H9 (cell line): ENCODE data around the gene SPDYE1. TPM values are rescaled to one million over a fixed set of nuclear protein-coding genes. Genes with fewer than 3 reads are reported as not detected.
A peak's percentile ranks its signal among the peaks of the same experiment; 100 is the strongest.

Experiments used
- DNase-seq: peaks from one replicate; pipeline ENCODE4 v3.0.0-alpha.2; 2017
- H2AFZ ChIP-seq: one replicate; pipeline ENCODE4 v1.6.1; 2013; ENCODE audit warnings: mild to moderate bottlenecking, low read length, control low read depth, moderate library complexity
- H2AK5ac ChIP-seq: 2 replicates; pipeline ENCODE4 v1.6.1; 2013; ENCODE audit warnings: low read length, control low read depth, mixed read lengths; ENCODE audit not compliant: insufficient read length
- H2BK120ac ChIP-seq: one replicate; pipeline ENCODE4 v1.6.1; 2013; ENCODE audit warnings: low read depth, mild to moderate bottlenecking, low read length, control low read depth, inconsistent platforms; ENCODE audit not compliant: poor library complexity, severe bottlenecking
- H2BK12ac ChIP-seq: 2 replicates; pipeline ENCODE4 v1.6.1; 2013; ENCODE audit warnings: low read length, control low read depth, mixed read lengths, low read depth; ENCODE audit not compliant: insufficient read length
- H2BK15ac ChIP-seq: 2 replicates; pipeline ENCODE4 v1.6.1; 2013; ENCODE audit warnings: low read depth, low read length, control low read depth
- H2BK20ac ChIP-seq: one replicate; pipeline ENCODE4 v1.6.1; 2013; ENCODE audit warnings: low read depth, mild to moderate bottlenecking, low read length, control low read depth, inconsistent platforms; ENCODE audit not compliant: poor library complexity, severe bottlenecking
- H2BK5ac ChIP-seq: 2 replicates; pipeline ENCODE4 v1.6.1; 2013; ENCODE audit warnings: low read length, control low read depth, mixed read lengths; ENCODE audit not compliant: insufficient read length
- H3K14ac ChIP-seq: 2 replicates; pipeline ENCODE4 v1.6.1; 2013; ENCODE audit warnings: low read length, control low read depth; ENCODE audit not compliant: insufficient read depth
- H3K18ac ChIP-seq: 2 replicates; pipeline ENCODE4 v1.6.1; 2013; ENCODE audit warnings: low read depth, mild to moderate bottlenecking, mixed read lengths, low read length, control low read depth; ENCODE audit not compliant: insufficient read length
- H3K23ac ChIP-seq: 2 replicates; pipeline ENCODE4 v1.6.1; 2013; ENCODE audit warnings: low read length, control low read depth, mixed read lengths, low read depth; ENCODE audit not compliant: insufficient read length
- H3K23me2 ChIP-seq: 2 replicates; pipeline ENCODE4 v1.6.1; 2013; ENCODE audit warnings: low read depth, mild to moderate bottlenecking, mixed read lengths, low read length, control low read depth; ENCODE audit not compliant: insufficient read length, poor library complexity, severe bottlenecking
- H3K27ac ChIP-seq: 2 replicates; pipeline ENCODE4 v1.5.1; 2013; ENCODE audit warnings: low read length, control low read depth, mixed read lengths, low read depth; ENCODE audit not compliant: insufficient read length
- H3K27me3 ChIP-seq: 2 replicates; pipeline ENCODE4 v1.6.1; 2013; ENCODE audit warnings: low read length, control low read depth, inconsistent platforms; ENCODE audit not compliant: insufficient read depth
- H3K4ac ChIP-seq: 2 replicates; pipeline ENCODE4 v1.6.1; 2013; ENCODE audit warnings: low read depth, mild to moderate bottlenecking, control low read depth, inconsistent platforms, low read length, moderate library complexity
- H3K4me1 ChIP-seq: 2 replicates; pipeline ENCODE4 v1.6.1; 2013; ENCODE audit warnings: low read length, control low read depth, inconsistent platforms; ENCODE audit not compliant: insufficient read depth
- H3K4me2 ChIP-seq: 2 replicates; pipeline ENCODE4 v1.6.1; 2013; ENCODE audit warnings: low read length, control low read depth, mixed read lengths; ENCODE audit not compliant: insufficient read length, insufficient read depth
- H3K56ac ChIP-seq: 2 replicates; pipeline ENCODE4 v1.6.1; 2013; ENCODE audit warnings: low read depth, mild to moderate bottlenecking, mixed read lengths, low read length, control low read depth; ENCODE audit not compliant: insufficient read length
- H3K79me1 ChIP-seq: 2 replicates; pipeline ENCODE4 v1.6.1; 2013; ENCODE audit warnings: low read depth, mild to moderate bottlenecking, moderate library complexity, low read length, control low read depth, inconsistent platforms; ENCODE audit not compliant: insufficient read depth, poor library complexity, severe bottlenecking
- H3K79me2 ChIP-seq: 2 replicates; pipeline ENCODE4 v1.6.1; 2013; ENCODE audit warnings: low read length, control low read depth, inconsistent platforms; ENCODE audit not compliant: insufficient read depth
- H3K9ac ChIP-seq: 2 replicates; pipeline ENCODE4 v1.6.1; 2013; ENCODE audit warnings: low read length, control low read depth, mixed read lengths; ENCODE audit not compliant: insufficient read length; ENCODE audit errors: extremely low read depth
- H3K9me3 ChIP-seq: one replicate; pipeline ENCODE4 v1.6.1; 2013; ENCODE audit warnings: low read depth, low read length, inconsistent platforms; ENCODE audit not compliant: control insufficient read depth
- H3T11ph ChIP-seq: one replicate; pipeline ENCODE4 v1.6.1; 2013; ENCODE audit warnings: mild to moderate bottlenecking, low read length, control low read depth, inconsistent platforms
- H4K20me1 ChIP-seq: one replicate; pipeline ENCODE4 v1.6.1; 2013; ENCODE audit not compliant: control insufficient read depth, insufficient read length, insufficient read depth
- H4K5ac ChIP-seq: 2 replicates; pipeline ENCODE4 v1.6.1; 2013; ENCODE audit warnings: low read depth, mild to moderate bottlenecking, mixed read lengths, low read length, control low read depth; ENCODE audit not compliant: insufficient read length
- H4K8ac ChIP-seq: replicated peaks from 2 replicates; pipeline ENCODE4 v1.6.1; 2013; ENCODE audit warnings: low read length, control low read depth, mixed read lengths, low read depth; ENCODE audit not compliant: insufficient read length
- H4K91ac ChIP-seq: 2 replicates; pipeline ENCODE4 v1.6.1; 2013; ENCODE audit warnings: low read depth, mild to moderate bottlenecking, moderate library complexity, mixed read lengths, low read length, control low read depth; ENCODE audit not compliant: insufficient read length
- H3K27ac Mint-ChIP-seq, 3 experiments: 2 replicates in 2 of 3; 3 replicates in 1 of 3; pipeline ENCODE4 v1.8.0; 2020 to 2021; ENCODE audit warnings: mixed read lengths in 3 of 3, mild to moderate bottlenecking in 1 of 3, moderate library complexity in 1 of 3
- H3K27me3 Mint-ChIP-seq: 2 replicates; pipeline ENCODE4 v1.8.0; 2021; ENCODE audit warnings: low read depth, mild to moderate bottlenecking, moderate library complexity, mixed read lengths
- H3K36me3 Mint-ChIP-seq, 3 experiments: 2 replicates in 2 of 3; 3 replicates in 1 of 3; pipeline ENCODE4 v1.8.0; 2020 to 2021; ENCODE audit warnings: low read depth in 3 of 3, mixed read lengths in 3 of 3; ENCODE audit not compliant: insufficient read depth in 1 of 3
- H3K4me1 Mint-ChIP-seq, 2 experiments: 2 replicates each; pipeline ENCODE4 v1.8.0; 2020; ENCODE audit warnings: mixed read lengths in 2 of 2
- H3K4me3 Mint-ChIP-seq, 2 experiments: 2 replicates in 1 of 2; 3 replicates in 1 of 2; pipeline ENCODE4 v1.8.0; 2020 to 2021; ENCODE audit warnings: mild to moderate bottlenecking in 2 of 2, mixed read lengths in 2 of 2, moderate library complexity in 1 of 2
- H3K9me3 Mint-ChIP-seq, 2 experiments: 2 replicates in 1 of 2; 3 replicates in 1 of 2; pipeline ENCODE4 v1.8.0; 2020; ENCODE audit warnings: mild to moderate bottlenecking in 2 of 2, mixed read lengths in 2 of 2, moderate library complexity in 1 of 2
- CTCF ChIP-seq: fragments of 200-600 bp; sonication (generic); conservative IDR thresholded peaks from 3 replicates; pipeline ENCODE4 v1.8.0; 2021; ENCODE audit warnings: antibody characterized with exemption, mild to moderate bottlenecking
- WGBS: extraction: QIAGEN DNeasy Blood & Tissue Kit; methylation state at CpG from one replicate; pipeline ENCODE4 v1.1.7; 2013; ENCODE audit warnings: missing lambda C conversion rate, low lambda C conversion rate, mixed read lengths; ENCODE audit not compliant: insufficient read length; ENCODE audit errors: extremely low coverage; 5-methylcytosine and 5-hydroxymethylcytosine counted together
- total RNA-seq: library from RNA; stranded (reverse); gene quantifications from 2 replicates; pipeline ENCODE4 v1.2.1, GENCODE V29; 2021

Gene SPDYE1
- total RNA-seq, 1 experiment from 2014 or later, result not detected

GRCh38 chr7:44050121-44050914 is 52.6 kb downstream of the SPDYE1 start:
- no peak overlapping the region for H3T11ph ChIP-seq
- no peak overlapping the region for H3K27ac ChIP-seq
- H3K9ac ChIP-seq, result no peak overlapping the region
- no peak overlapping the region for H3K4me2 ChIP-seq
- no peaks in the 10 kb centered on the region; the same call in 1 of the 2 replicates for H3K4me1 ChIP-seq
- no peak overlapping the region for H3K14ac ChIP-seq
- H4K20me1 ChIP-seq, result no peaks in the 10 kb centered on the region
- H3K79me1 ChIP-seq, result no peaks in the 10 kb centered on the region
- H3K79me2 ChIP-seq, result peaks cover 2% of the 10 kb centered on the region; the same call in 1 of the 2 replicates
- Mint-ChIP-seq H3K4me3 (no peak overlapping the region; a peak in 1 of 5 replicates), H3K9me3 (no peaks in the 10 kb centered on the region), H3K27me3 (no peaks in the 10 kb centered on the region), H3K27ac (no peak overlapping the region), H3K36me3 (peaks cover 9 to 47% (median 37%) of the 10 kb centered on the region in 3 experiments; a peak in 6 of 7 replicates), H3K4me1 (peaks cover 7 to 9% of the 10 kb centered on the region in 2 experiments)
- no peaks in the 10 kb centered on the region for H3K27me3 ChIP-seq
- WGBS, result no CpG with 5 or more reads among the region's 14 CpGs
- no peak overlapping the region for H2BK20ac ChIP-seq
- H3K23me2 ChIP-seq, result peaks cover 3% of the 10 kb centered on the region
- H3K9me3 ChIP-seq, result no peaks in the 10 kb centered on the region
- H2AK5ac ChIP-seq, result no peak overlapping the region
- H4K5ac ChIP-seq, result no peak overlapping the region
- no peak overlapping the region for H2AFZ ChIP-seq
- no peak overlapping the region for H4K8ac ChIP-seq
- no peak overlapping the region for H3K18ac ChIP-seq
- H2BK120ac ChIP-seq, result no peak overlapping the region
- no peak overlapping the region for H2BK15ac ChIP-seq
- H2BK5ac ChIP-seq, result no peak overlapping the region
- H4K91ac ChIP-seq, result no peak overlapping the region
- H3K4ac ChIP-seq, result no peak overlapping the region
- H3K23ac ChIP-seq, result no peak overlapping the region
- DNase-seq, result peak; percentile 15
- no peak for TF ChIP-seq CTCF
- H3K56ac ChIP-seq, result no peak overlapping the region
- H2BK12ac ChIP-seq, result no peak overlapping the region
